Stimulated activated CD8-positive, alpha-beta memory T cell treated with anti-CD3 and anti-CD28 coated beads, Interleukin-12 subunit alpha, Interleukin-12 subunit beta, amount 100 ng/mL, for 24 hours (primary cell): ENCODE results near the gene CHN2.
"Not testable (repeated sequence)": the region's sequence is repeated elsewhere in the genome, so short reads cannot be mapped to it uniquely, and the experiment has no call there.

Experiments used
- DNase-seq: peaks from one replicate; pipeline ENCODE4 v3.0.0-alpha.2; 2020; ENCODE audit errors: extremely low read depth

The CHN2 gene

GRCh38 chr7:29189743-29190201 lies 4.8 kb upstream of the CHN2 start:
- no peak for DNase-seq

GRCh38 chr7:29190349-29191045 lies 4.1 kb upstream of the CHN2 start:
- DNase-seq, result no peak

- no peak for DNase-seq
Measured at GRCh38 chr7:29192323-29192722, 2.3 kb upstream of the CHN2 start.

GRCh38 chr7:29192811-29193210 lies 1.8 kb upstream of the CHN2 start:
- no peak for DNase-seq

GRCh38 chr7:29193316-29194205 lies 1.0 kb upstream of the CHN2 start:
- DNase-seq, result no peak

GRCh38 chr7:29194206-29194593 lies 375 bp upstream of the CHN2 start:
- DNase-seq, result no peak

- no peak for DNase-seq
Measured at GRCh38 chr7:29196191-29196590, 1.6 kb downstream of the CHN2 start.

- no peak for DNase-seq
Measured at GRCh38 chr7:29196971-29197595, 2.5 kb downstream of the CHN2 start.

DNA sequence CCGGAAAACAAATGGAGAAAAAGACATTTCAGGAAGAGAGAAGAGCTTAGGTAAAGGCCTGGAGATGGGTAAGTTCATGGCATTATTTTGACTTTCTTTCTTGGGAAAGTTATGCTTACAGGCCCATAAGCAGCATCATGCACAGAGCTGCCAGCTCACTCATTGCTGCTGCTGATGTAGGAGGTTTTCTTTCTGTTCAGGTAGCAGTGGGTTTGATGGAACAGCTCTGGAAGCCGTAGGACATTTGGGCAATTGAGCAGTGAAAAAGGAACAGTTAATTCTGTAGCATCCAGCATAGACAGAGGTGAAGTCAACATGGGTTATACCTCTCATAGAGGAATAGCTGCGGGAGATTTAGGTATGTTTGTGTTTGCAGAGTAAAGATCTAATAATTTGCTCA lies 3.3 kb downstream of the CHN2 start:
- no peak for DNase-seq

DNA sequence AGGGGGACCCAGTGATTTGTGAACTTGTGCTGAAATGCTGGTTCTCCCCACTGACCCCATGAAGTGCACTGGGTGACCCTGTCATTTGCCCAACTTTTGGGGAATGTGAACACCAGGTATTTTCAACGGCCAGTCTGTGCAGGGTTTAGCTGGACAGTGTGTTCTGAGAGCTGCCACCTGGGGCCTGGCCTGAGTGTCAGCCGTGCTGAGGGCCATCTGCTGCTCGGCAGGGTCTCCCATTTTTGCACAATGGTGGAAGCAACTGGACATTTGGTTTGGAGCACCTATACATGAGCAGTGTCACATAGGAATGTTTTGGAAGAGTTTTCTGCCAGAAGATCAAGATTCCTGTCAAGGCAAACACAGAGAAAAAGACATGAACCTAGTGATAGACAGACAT lies 5.2 kb downstream of the CHN2 start:
- no peak for DNase-seq

DNA sequence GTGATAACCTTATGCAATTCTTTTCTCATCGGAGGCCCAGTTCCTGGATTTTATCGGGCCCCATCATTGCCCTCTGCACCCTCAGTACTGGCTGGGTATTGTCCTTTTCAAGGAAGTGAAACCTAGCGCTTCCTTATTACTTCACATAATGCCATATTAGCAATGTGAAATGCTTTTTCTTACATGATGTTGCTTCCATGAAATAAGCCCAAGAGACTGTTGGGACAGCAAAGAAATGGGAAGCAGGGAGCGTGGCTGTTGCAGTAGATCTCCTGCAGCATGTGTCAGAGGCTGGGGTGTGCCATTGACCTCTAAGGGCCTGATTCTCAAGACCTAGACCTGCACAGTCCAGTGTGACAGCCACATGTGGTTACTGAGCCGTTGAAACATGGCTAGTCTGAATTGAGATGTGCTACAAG lies 8.1 kb downstream of the CHN2 start:
- DNase-seq, result no peak

DNA sequence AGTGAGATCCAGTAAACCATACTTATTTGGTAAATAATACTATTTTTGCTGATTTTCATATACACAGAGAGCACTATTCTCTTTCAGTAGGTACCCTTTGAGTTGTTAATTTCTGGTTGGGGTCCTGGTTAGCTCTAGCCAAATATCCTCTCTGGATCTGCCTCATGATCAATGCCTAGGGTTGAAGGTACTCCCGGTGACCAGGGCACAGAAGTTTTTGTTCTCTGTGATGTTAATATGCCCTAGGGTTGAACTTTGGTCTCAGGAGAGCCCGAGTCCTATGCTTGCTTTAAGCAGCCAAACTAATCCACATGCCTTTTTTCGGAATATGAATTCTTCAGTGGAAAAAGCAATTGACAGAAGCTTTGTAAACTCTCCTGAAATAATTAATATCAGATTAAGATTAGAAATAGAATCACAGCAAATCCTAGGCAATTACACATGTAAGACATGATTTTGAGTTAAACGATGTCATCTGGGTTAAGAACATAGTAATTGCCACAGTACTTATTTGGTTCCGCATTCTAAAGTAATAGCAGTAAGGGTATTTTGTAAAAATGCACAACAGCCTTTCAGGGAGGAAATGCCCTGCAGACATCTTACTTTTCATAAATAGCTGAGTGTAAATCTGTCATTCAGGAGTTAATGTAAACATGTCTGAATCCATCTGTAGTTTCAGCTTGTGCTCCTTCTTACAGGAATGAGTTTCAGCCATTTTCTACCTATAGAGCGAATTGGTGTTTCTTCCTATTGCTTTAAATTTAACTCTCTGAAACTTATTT lies 10.1 kb downstream of the CHN2 start:
- DNase-seq, result no peak

DNA sequence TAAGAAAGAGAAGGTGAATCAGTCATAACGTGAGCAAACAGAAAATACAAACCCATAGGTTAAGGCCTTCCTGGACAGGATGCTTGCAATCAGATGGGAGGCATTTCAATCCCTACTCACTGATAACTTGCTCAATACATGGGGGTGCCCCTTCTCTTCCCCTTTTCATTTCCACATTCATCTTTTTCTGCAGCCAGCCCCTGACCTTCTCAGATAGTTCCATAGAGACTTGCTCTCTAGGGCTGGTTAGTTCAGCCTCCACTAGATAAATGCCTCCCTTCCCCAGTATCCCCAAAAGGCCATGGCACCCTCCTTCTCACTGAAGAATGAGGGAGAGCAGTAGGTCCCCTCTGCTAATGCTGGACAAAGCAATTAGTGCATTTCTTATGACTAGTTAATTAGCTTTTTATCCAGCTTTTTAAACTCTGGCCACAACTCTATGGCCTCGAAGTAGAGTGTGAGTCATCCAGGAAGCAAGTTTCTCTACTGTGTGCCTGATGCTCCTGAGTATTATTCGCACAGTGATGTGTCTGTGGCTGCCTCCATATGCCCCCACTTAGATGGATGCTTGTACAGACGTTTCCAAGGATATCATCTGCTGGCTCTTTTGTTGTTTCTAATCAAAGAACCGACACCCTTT lies 12.7 kb downstream of the CHN2 start:
- DNase-seq, result no peak

DNA sequence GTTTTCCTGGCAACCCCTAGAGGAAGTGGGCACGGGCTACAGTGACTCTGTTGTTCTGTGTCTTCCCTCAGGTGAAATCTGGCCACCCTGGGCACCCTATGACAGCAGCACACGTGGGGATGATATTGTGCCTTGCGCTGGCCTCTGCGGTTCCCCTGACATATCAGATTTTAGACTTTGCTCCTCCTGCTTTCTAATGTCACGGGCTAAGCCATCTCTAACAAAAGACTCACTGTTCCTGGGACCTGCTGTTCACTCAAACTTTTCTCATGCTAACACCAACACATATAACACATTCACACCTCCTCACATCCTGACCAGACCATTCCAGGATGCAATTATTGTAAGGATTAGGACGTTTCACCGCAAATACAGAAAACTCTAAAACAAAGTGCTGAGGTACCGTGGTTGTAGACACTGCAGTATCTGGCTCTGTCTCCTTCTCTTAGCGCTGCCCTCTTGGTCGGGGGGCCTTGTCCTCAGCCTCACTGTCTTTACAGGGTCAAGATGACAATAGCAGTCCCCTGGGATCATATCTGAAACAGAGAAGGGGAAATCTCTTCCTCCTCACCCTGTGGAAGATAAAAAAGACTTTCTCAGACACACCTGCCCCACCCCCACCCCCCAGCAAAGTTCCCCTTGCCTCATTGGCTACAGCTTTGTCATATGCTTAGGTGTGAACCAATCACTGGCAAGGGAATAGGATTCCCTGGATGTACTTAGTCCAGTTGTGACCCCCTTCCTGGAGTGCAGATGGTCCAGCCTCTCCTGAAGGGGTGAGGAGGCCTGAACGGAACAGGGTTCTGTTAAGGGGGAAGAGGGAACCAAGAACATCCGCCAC lies 14.1 kb downstream of the CHN2 start:
- DNase-seq, result no peak

GRCh38 chr7:29209745-29210144 lies 15.2 kb downstream of the CHN2 start:
- DNase-seq, result no peak

DNA sequence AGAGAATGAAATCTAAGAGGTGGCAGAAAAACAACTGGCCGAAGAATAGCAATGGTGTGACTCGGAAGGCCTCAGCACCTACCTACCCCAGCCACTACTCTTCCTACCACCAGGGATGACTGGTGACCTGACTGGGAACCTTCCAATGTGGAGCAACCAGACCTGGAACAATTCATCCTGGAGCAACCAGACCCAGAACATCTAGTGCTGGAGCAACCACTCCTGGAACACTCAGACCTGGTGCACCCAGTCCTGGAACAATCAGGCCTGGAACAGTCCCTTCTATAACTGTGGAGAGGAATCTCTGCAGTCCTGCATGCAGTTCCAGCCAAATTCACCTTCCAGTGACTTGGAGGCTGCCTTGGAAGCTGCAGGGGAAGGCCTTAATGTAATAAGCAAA lies 18.2 kb downstream of the CHN2 start:
- DNase-seq, result not testable (repeated sequence)

- DNase-seq, result no peak
Measured at GRCh38 chr7:29214056-29214455, 19.5 kb downstream of the CHN2 start.

GRCh38 chr7:29214816-29215215 lies 20.2 kb downstream of the CHN2 start:
- no peak for DNase-seq

- no peak for DNase-seq
Measured at GRCh38 chr7:29216128-29216527, 21.6 kb downstream of the CHN2 start.

DNA sequence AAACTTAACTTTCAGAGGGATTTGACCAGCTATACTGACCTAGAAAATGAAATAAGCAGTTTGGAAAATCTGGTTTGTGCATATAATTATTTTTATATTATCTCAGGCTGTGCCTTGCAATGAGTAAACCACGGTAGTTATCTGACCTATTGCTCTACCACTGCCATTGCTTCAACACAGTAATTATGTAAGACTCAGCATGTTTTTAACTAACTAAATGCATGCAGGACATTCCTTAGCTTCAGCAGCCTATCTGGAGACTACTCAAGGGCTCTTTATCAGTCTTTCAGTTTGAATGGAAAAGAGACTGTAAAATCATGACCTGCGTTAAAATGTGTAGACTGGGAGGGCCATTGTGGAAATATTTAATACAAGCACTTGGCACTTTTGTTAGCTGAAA lies 22.5 kb downstream of the CHN2 start:
- DNase-seq, result no peak
